ENCODE data around the gene C4orf54.

C4orf54 gene

GRCh38 chr4:99657798-99658197, at the start of gene C4orf54:
Gene C4orf54 (minus strand): TSS chr4:99657828. CDS start chr4:99654648, 3,180 bp downstream.
- in situ Hi-C loops (cut with MboI; ENCODE audit: low sequenced_read_pairs), result no loop called here

DNA sequence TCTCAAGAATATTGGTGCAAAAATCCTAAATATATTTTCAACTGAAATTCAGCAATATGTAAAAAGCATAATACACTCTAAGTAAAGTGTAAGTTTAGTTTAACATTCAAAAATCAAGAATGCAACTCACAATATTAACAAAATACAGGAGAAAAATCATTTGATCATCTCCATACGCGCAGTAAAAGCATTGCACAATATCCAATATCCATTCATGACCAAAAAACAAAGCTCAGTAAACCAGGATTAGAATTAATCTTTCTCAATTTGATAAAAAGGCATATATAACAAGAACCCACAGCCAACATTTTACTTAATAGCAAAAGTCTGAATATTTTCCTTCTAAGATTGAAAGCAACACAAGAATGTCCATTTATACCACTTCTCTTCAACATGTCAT, 48.3 kb upstream of the C4orf54 start:
- in situ Hi-C loops (cut with MboI; ENCODE audit: low sequenced_read_pairs), result no loop called here

GRCh38 chr4:99696801-99697200, 39.2 kb upstream of the C4orf54 start:
- in situ Hi-C loops (cut with MboI; ENCODE audit: low sequenced_read_pairs), result no loop called here

DNA sequence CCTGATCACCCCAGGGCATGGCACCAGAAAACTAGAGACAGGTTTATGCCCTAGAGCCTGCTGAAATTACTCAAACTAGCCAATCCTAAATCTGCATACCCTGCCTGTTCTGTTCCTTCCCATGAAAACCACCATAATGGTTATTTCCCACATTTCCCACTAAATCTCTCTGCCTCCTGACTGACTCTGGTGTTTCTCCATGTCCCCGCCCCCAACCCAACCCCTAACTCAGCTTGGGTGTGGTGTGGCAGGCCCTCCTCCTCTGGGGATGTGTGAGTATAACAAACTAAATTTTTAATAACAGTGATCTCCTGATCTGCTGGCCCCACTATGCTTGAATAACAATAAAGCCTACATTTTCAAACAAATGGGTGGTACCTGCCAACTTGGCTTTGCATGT, 35.5 kb upstream of the C4orf54 start:
- in situ Hi-C loops (cut with MboI; ENCODE audit: low sequenced_read_pairs), result no loop called here

DNA sequence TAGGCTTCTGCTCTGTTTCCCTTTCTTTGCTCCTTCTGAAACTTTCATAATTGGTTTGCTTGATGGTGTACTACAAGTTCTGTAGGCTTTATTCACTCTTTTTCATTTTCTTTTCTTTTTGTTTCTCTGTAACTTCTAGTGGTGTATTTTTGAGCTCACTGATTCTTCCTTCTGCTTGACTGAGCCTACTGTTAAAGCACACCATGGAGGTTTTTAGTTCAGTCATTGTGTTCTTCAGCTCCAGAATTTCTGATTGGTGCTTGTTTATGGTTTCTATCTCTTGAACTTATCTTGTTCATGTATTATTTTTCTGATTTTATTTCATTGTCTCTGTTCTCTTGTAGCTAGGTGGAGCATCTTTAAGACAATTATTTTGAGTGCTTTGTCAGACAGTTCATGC, 33.4 kb upstream of the C4orf54 start:
- in situ Hi-C loops (cut with MboI; ENCODE audit: low sequenced_read_pairs), result no loop called here

DNA sequence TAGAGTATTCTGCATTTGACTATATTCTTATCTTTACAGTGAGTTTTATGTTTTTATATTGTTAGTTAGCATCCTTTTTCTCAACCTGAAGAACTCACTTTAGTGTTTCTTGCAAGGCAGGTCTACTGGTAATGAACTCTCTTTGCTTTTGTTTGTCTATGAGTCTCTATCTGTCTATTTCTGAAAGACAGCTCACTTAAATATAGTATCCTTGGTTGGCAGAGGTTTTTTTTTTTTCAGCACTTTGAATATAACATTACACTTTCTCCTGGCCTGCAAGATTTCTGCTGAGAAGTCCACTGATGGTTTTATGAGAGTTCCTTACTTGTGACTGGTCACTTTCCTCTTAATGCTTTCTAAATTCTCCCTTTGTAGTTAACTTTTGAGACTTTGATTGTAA, 32.8 kb upstream of the C4orf54 start:
- in situ Hi-C loops (cut with MboI; ENCODE audit: low sequenced_read_pairs), result no loop called here

GRCh38 chr4:99687120-99687519, 29.5 kb upstream of the C4orf54 start:
- in situ Hi-C loops (cut with MboI; ENCODE audit: low sequenced_read_pairs), result no loop called here

GRCh38 chr4:99685234-99685633, 27.6 kb upstream of the C4orf54 start:
- in situ Hi-C loops (cut with MboI; ENCODE audit: low sequenced_read_pairs), result no loop called here

- in situ Hi-C loops (cut with MboI; ENCODE audit: low sequenced_read_pairs), result no loop called here
Measured at GRCh38 chr4:99683895-99684294, 26.3 kb upstream of the C4orf54 start.

DNA sequence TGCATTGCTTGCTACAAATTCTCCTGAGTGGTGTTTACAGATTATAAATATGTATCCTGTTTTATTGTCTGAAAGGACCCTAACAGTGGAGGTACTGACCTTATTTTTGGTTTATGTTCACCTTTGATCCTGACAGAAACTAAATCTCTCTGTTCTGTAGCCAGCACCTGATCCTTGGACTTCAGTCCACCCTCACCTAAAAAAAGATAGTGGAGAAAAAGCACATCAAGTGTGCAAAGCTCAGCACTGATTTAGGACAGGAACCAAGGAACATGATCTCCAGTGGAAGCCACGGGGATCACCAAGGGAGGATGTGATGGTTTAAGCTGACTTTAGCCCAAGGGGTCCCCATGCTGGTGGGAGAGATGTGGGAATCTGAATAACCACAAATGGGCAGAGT, 22.3 kb upstream of the C4orf54 start:
- in situ Hi-C loops (cut with MboI; ENCODE audit: low sequenced_read_pairs), result no loop called here

DNA sequence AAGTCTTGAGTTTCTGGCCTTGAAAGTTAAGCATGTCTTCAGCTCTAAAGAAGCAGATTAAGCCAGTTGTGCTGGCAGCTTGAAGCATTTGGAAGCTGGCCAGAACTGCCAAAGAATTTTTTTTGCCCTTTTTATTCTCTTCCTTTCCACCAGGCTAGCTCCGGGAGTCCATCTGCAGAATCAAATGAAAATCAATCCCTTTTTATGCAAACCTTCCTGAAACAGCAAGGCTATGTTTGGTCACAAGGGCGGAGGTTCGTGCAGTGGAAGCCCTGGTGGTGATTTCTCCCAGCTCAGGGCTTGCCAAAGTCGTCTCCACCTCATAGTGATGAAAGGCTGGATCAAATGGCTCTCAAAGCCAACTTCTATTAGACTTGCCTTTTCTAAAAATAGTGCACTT, 21.6 kb upstream of the C4orf54 start:
- in situ Hi-C loops (cut with MboI; ENCODE audit: low sequenced_read_pairs), result no loop called here

DNA sequence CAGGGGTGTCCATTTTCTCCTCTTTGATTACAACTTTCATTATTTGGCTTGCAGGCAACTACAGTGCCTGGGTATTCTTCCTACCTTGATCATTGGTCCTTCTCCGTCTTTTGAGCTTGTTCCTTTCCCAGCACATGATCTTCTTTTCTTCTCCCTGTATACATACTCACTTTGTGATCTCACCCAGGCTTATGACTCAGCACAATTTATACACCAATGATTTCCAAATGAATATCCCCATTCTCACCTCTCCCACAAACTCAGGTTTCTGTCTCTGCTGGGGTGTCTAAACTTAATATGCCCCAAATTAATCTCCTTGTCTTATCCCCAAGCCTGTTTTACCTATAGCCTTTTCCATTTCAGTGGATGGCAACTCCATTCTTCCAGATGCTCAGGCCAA, 19.5 kb upstream of the C4orf54 start:
- in situ Hi-C loops (cut with MboI; ENCODE audit: low sequenced_read_pairs), result no loop called here

DNA sequence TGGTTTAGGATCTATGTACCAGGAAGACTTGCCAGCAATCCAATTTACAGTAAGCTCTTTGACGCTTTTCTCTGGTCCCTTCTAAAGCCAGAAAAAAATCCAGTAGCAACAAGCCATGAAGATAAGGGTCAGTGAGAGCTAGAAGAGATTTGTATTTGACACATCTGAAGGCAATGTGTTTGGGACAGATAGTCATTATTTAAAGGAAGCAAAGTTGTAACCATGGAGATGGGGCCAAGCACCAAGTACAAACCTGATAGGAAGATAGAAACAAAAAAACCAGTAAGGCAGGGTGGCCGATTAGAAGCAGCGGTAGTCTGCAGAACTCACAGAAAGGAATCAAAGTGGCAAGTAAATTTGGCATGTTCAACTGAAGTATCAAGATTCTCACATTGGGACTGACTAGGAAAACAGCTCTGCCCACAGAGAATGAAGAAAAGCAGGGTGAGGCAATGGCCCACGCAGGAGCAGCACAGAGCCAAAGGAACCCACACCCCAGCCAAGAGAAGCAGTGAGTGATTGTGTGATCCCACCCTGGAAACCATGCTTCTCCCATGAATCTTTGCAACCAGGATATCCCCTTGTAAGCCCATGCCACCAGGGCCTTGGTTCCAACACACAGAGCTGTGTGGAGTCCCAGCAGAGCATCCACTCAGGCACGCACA, 12.9 kb upstream of the C4orf54 start:
- in situ Hi-C loops (cut with MboI; ENCODE audit: low sequenced_read_pairs), result no loop called here

DNA sequence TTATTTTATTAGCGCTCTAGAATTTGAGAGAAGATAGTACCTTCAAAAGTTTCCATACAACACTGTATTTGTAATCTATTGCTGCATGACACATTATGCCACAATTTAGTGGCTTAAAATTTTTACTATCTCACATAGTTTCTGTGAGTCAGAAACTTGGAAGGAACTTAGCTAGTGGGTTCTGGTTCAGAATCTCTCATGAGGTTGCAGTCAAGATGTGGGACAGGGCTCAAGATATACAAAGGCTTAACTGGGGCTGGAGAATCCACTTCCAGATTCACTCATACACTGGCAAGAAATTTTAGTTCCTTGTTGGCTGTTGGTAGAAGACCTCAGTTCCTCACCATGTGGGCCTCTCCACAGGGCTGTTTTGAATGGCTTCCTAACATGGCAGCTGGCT, 11.5 kb upstream of the C4orf54 start:
- in situ Hi-C loops (cut with MboI; ENCODE audit: low sequenced_read_pairs), result no loop called here

DNA sequence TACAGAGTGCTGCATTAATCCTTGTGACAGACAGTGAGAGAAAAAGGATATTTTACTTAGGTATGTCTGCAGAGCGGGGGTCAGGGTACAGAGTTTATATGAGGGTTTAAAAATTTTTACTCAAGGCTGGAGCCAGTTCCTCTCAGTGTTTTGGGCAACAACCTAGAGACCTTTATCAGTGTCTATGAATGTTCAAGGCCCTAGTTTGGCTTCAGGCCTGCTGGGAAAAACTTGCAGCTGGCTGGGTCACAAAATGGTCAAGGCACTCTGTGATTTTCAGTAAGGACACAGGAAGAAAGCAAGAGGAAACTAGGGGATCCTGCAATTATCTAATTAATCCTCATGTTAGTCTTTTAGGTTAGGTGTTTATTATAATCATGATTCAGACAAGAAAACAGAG, 10.8 kb upstream of the C4orf54 start:
- in situ Hi-C loops (cut with MboI; ENCODE audit: low sequenced_read_pairs), result no loop called here

- in situ Hi-C loops (cut with MboI; ENCODE audit: low sequenced_read_pairs), result no loop called here
Measured at GRCh38 chr4:99665983-99666382, 8.4 kb upstream of the C4orf54 start.

DNA sequence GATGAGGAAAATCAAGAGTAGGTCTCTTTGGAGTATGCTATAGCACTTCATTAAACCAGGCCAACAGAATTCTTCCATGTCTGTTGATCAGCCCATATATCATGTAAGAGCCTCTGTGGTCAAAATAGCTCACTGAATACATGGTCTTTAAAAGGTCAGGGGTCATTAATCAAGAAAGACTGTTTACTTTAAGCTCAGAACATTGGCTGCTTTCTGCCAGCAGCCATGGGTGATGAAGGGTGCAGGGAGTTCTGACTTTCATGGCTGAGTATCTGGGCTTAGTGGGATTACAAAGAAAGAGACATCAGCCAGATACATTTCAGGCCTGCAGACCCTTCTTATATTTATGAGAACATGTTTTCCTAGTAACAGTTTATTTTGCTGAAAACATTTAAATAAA, 7.1 kb upstream of the C4orf54 start:
- in situ Hi-C loops (cut with MboI; ENCODE audit: low sequenced_read_pairs), result no loop called here

- in situ Hi-C loops (cut with MboI; ENCODE audit: low sequenced_read_pairs), result no loop called here
Measured at GRCh38 chr4:99661907-99662306, 4.3 kb upstream of the C4orf54 start.

- in situ Hi-C loops (cut with MboI; ENCODE audit: low sequenced_read_pairs), result no loop called here
Measured at GRCh38 chr4:99658666-99659065, 1.0 kb upstream of the C4orf54 start.

GRCh38 chr4:99655308-99656081, 2.1 kb downstream of the C4orf54 start:
- in situ Hi-C loops (cut with MboI; ENCODE audit: low sequenced_read_pairs), result no loop called here

DNA sequence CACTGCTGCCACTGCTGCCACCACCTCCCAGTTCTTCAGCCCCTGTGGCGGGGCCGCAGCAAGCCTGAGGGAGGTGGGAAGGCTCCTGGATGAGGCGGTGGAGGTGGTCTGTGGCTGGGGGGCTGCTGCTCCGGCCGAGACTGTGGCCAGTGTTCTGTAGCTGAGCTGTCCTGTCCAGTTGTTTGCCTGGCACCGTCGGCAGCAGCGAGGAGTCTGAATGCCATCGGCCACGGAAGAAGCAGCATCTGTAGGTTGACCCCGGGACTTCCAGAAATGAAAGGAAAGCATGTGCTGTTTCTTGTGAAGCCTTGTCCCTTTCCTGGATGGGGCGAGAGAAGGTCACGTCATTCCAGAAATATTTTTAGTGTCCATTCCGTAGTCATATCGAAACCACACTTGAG, 3.3 kb downstream of the C4orf54 start:
- in situ Hi-C loops (cut with MboI; ENCODE audit: low sequenced_read_pairs), result no loop called here

DNA sequence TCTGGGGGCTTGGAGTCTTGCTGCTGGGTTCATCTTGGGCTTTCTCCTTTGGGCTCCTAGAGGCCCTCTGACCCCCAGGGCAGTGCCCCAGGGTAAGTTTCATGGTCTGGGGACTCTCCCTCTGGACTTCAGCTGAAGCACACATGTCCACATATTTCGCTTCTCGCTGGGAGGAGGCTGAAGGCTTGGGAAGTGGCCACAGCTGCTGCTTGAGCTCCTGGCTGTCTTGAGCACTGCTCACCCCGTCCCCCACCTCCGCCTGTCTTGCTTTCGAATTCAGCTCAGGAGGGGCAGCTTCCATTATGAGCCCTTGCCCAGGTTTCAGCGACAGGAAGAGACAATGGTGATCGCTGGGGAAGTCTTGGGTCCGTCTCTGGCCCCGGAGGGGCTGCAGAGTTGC, 3.7 kb downstream of the C4orf54 start:
- in situ Hi-C loops (cut with MboI; ENCODE audit: low sequenced_read_pairs), result no loop called here

Measured in HL-60/S4 treated with retinoic acid at 250 ng/mL for 4 days and 3 days (cell line).